Smooth muscle cell (in vitro differentiated cells): ENCODE measurements around the gene EPB41L4B. TPM values are rescaled to one million over a fixed set of nuclear protein-coding genes. Genes with fewer than 3 reads are reported as not detected.

Experiments used
- DNase-seq: peaks from one replicate; lab custom pipeline; 2025; ENCODE audit not compliant: unreplicated experiment; lab: John Stamatoyannopoulos, UW
- H2AFZ ChIP-seq: fragments of 200-600 bp; sonication (generic); 2 replicates; pipeline ENCODE4 v1.6.0; 2016; ENCODE audit warnings: antibody characterized with exemption, low read depth, mild to moderate bottlenecking
- H3F3A ChIP-seq: fragments of 200-600 bp; sonication (generic); 2 replicates; pipeline ENCODE4 v1.6.0; 2017; ENCODE audit warnings: antibody characterized with exemption, low read depth
- H3K27ac ChIP-seq: fragments of 200-600 bp; sonication (generic); 2 replicates; pipeline ENCODE4 v1.5.1; 2016; ENCODE audit warnings: low read depth, mild to moderate bottlenecking
- H3K27me3 ChIP-seq: fragments of 200-600 bp; sonication (generic); 2 replicates; pipeline ENCODE4 v1.6.1; 2016; ENCODE audit warnings: low read depth, mild to moderate bottlenecking
- H3K36me3 ChIP-seq: fragments of 200-600 bp; sonication (generic); 2 replicates; pipeline ENCODE4 v1.5.1; 2016; ENCODE audit warnings: low read depth
- H3K4me1 ChIP-seq: fragments of 200-600 bp; sonication (generic); 2 replicates; pipeline ENCODE4 v1.5.1; 2016; ENCODE audit warnings: low read depth
- H3K4me2 ChIP-seq: fragments of 200-600 bp; sonication (generic); 2 replicates; pipeline ENCODE4 v1.6.0; 2016; ENCODE audit warnings: mild to moderate bottlenecking
- H3K4me3 ChIP-seq: fragments of 200-600 bp; sonication (generic); 2 replicates; pipeline ENCODE4 v1.5.1; 2016; ENCODE audit warnings: mild to moderate bottlenecking
- H3K79me2 ChIP-seq: fragments of 200-600 bp; sonication (generic); 2 replicates; pipeline ENCODE4 v1.6.0; 2016; ENCODE audit warnings: low read depth, mild to moderate bottlenecking
- H3K9ac ChIP-seq: fragments of 200-600 bp; sonication (generic); 2 replicates; pipeline ENCODE4 v1.6.0; 2016; ENCODE audit warnings: low read depth
- H3K9me3 ChIP-seq: fragments of 200-600 bp; sonication (generic); replicated peaks from 2 replicates; pipeline ENCODE4 v1.5.1; 2016; ENCODE audit warnings: low read depth
- H4K20me1 ChIP-seq: fragments of 200-600 bp; sonication (generic); 2 replicates; pipeline ENCODE4 v1.6.0; 2016; ENCODE audit warnings: low read depth
- WGBS: methylation state at CpG from one replicate; pipeline ENCODE4 v1.1.7; 2016; ENCODE audit warnings: low lambda C conversion rate; 5-methylcytosine and 5-hydroxymethylcytosine counted together
- polyA plus RNA-seq: library from polyadenylated mRNA; unstranded; fragments of >200 nt; fragmentation: Nextera tagmentation; extraction: Ambion mirVana; gene quantifications from 2 replicates; pipeline ENCODE4 v1.2.1, GENCODE V29; 2016
- total RNA-seq: library from RNA; depleted of rRNA; stranded (reverse); fragments of >200 nt; gene quantifications from 2 replicates; pipeline ENCODE4 v1.2.3, GENCODE V29; 2014
- TF ChIP-seq, protein P1 (sequence below): fragments of 200-600 bp; sonication (generic); IDR thresholded peaks from 2 replicates; pipeline ENCODE4 v1.5.1; 2017; ENCODE audit warnings: borderline replicate concordance, mild to moderate bottlenecking, antibody characterized with exemption; ENCODE audit not compliant: insufficient read depth, poor library complexity, severe bottlenecking

EPB41L4B gene
- total and polyA plus RNA-seq, 2 experiments from 2014 or later = 0.74 to 2.5 TPM

DNA sequence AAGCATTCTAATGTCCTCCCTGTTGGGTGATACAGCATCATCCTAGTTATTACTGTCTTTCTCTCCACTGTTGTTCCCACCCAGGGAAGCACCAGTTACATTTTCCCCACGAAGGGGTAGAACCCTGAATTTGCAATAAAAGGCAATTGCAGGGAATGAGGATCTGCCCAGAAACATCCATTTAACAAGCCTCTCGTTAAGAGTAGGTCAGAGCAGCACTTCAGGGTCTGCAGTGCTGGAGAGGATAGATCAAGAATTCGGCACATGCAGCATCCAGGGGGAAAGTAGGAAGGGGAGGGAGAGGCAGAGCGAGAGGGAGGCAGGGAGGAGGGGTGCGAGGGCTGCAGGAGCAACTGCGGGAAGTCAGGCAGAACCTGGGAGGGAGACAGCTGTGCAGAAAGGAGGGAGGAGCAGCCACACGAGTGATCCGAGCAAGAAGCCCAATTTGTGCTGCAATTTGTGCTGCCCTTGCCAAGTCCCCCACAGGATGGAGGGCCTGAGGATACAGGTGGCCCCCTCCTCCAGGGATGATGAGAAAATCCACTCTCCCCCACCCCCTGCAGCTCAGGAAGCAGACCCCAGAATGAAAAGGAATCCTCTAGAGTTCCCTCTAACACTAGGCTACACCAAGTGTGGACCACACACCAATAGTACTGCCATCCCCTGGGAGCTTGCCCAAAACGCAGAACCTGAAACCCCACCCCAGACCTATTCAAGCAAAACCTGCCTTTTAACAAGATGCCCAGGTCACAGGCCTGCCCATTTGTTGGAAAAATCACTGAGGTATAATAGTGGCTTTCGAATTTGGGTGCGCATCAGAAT is 62.2 kb downstream of the EPB41L4B start:
- TF ChIP-seq, protein P1, sequence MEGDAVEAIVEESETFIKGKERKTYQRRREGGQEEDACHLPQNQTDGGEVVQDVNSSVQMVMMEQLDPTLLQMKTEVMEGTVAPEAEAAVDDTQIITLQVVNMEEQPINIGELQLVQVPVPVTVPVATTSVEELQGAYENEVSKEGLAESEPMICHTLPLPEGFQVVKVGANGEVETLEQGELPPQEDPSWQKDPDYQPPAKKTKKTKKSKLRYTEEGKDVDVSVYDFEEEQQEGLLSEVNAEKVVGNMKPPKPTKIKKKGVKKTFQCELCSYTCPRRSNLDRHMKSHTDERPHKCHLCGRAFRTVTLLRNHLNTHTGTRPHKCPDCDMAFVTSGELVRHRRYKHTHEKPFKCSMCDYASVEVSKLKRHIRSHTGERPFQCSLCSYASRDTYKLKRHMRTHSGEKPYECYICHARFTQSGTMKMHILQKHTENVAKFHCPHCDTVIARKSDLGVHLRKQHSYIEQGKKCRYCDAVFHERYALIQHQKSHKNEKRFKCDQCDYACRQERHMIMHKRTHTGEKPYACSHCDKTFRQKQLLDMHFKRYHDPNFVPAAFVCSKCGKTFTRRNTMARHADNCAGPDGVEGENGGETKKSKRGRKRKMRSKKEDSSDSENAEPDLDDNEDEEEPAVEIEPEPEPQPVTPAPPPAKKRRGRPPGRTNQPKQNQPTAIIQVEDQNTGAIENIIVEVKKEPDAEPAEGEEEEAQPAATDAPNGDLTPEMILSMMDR = no peak
- Histone ChIP-seq H2AFZ (no peak overlapping the region), H3K4me3 (no peak overlapping the region), H3K79me2 (no peaks in the 10 kb centered on the region), H3K9me3 (no peaks in the 10 kb centered on the region), H4K20me1 (no peaks in the 10 kb centered on the region), H3K27me3 (no peaks in the 10 kb centered on the region), H3K4me1 (peaks cover 3% of the 10 kb centered on the region), H3F3A (peaks cover 5% of the 10 kb centered on the region), H3K36me3 (no peaks in the 10 kb centered on the region), H3K27ac (no peak overlapping the region), H3K9ac (no peak overlapping the region), H3K4me2 (no peak overlapping the region)
- WGBS = 52% methylated on average over 10 of the region's 11 CpGs
- no peak for DNase-seq

DNA sequence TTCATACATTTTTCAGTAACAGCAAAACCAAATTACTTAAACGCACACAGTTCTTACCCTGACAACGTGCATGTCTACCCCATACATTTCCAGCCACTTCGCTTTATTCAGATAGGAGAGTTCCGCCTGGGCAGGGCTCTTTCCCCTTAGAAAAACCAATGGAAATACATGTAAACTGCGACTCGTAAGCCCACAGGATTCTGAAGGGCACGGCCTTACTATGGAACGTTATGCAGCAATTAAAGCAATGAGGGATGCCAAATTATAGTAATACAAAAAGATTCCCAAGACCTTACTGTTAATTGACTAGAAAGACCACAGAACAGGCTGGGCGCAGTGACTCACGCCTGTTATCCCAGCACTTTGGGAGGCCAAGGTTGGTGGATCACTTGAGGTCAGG is 64.5 kb downstream of the EPB41L4B start:
- no peak for DNase-seq
- H2AFZ ChIP-seq = no peak overlapping the region

DNA sequence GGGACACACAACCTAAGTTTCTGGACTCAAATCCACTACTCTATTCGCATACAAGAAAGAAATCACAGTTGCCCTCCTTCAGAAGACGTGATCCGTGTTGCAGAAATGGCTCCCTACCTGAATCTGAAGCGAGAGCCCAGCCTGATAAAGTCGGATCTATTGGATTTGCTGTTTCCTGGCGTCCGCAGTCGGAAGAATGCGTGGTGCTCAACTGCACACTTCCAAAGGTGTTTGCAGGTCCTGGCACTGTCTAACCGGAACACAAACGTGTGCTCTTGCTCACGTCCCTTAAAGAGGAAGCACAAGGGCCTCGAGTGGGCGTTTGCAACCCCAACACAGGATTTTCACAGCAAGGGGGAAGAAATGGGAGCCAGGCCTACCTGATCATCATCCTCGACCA is 65.5 kb downstream of the EPB41L4B start:
- H3K9ac ChIP-seq = no peak overlapping the region
- H4K20me1 ChIP-seq = no peaks in the 10 kb centered on the region
- no peak for DNase-seq
- H3K4me2 ChIP-seq = no peak overlapping the region
- H3K27ac ChIP-seq = no peak overlapping the region
- no peaks in the 10 kb centered on the region for H3K79me2 ChIP-seq
- H2AFZ ChIP-seq = no peak overlapping the region
- 93% methylated on average over 15 of the region's 15 CpGs for WGBS
- H3K4me1 ChIP-seq = peaks cover 9% of the 10 kb centered on the region
- TF ChIP-seq, protein P1 = no peak
- H3K27me3 ChIP-seq = no peaks in the 10 kb centered on the region
- H3F3A ChIP-seq = peaks cover 5% of the 10 kb centered on the region
- H3K4me3 ChIP-seq = no peak overlapping the region
- no peaks in the 10 kb centered on the region for H3K36me3 ChIP-seq
- H3K9me3 ChIP-seq = no peaks in the 10 kb centered on the region

More for the DNA sequence above, 64.5 kb downstream of the EPB41L4B start:
- no peak overlapping the region for H3K27ac ChIP-seq
- no peaks in the 10 kb centered on the region for H4K20me1 ChIP-seq
- no peak overlapping the region for H3K4me3 ChIP-seq
- H3K9ac ChIP-seq = no peak overlapping the region
- H3K79me2 ChIP-seq = no peaks in the 10 kb centered on the region
- TF ChIP-seq, protein P1 = no peak
- H3K4me1 ChIP-seq = peaks cover 7% of the 10 kb centered on the region
- H3K4me2 ChIP-seq = no peak overlapping the region
- WGBS = 90% methylated on average over 10 of the region's 10 CpGs
- H3F3A ChIP-seq = peaks cover 5% of the 10 kb centered on the region
- H3K27me3 ChIP-seq = no peaks in the 10 kb centered on the region
- H3K36me3 ChIP-seq = no peaks in the 10 kb centered on the region
- H3K9me3 ChIP-seq = no peaks in the 10 kb centered on the region

DNA sequence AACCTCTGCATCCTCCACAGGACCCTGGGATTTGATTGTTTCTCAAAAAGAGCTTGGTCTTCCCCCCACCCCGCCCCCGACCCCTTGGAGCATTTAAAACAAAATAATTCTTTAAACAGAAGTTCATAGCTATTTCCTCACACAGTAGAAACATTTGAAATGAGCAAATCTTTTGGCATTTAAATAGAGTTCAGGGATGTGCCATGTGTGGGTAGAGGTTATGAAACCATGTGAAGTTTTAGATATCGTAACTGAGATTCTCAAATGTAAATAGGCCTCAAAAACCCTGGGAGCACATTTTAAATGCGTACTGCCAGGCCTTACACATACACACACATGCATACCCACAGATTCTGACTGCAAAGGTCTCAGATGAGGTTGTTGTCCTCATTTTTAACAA is 66.5 kb downstream of the EPB41L4B start:
- no peaks in the 10 kb centered on the region for H3K36me3 ChIP-seq
- peaks cover 5% of the 10 kb centered on the region for H3F3A ChIP-seq
- no peak overlapping the region for H2AFZ ChIP-seq
- WGBS = 56% methylated on average over 4 of the region's 4 CpGs
- no peak overlapping the region for H3K9ac ChIP-seq
- H3K27me3 ChIP-seq = no peaks in the 10 kb centered on the region
- TF ChIP-seq, protein P1 = no peak
- DNase-seq = no peak
- H3K4me1 ChIP-seq = peaks cover 9% of the 10 kb centered on the region
- H3K4me2 ChIP-seq = peak overlapping the region; percentile 36
- no peaks in the 10 kb centered on the region for H4K20me1 ChIP-seq
- H3K79me2 ChIP-seq = no peaks in the 10 kb centered on the region
- peak overlapping the region; percentile 63 for H3K27ac ChIP-seq
- H3K9me3 ChIP-seq = no peaks in the 10 kb centered on the region
- H3K4me3 ChIP-seq = no peak overlapping the region
